GM12878 (cell line): ENCODE measurements around the gene MTFP1. TPM values are rescaled to one million over a fixed set of nuclear protein-coding genes. Genes with fewer than 3 reads are reported as not detected.

Experiments used
- ATF2 ChIP-seq: IDR thresholded peaks from 2 replicates; pipeline ENCODE4 v1.6.1; 2012; ENCODE audit warnings: low read length, inconsistent platforms
- CBX5 ChIP-seq: sonication (generic); IDR thresholded peaks from 2 replicates; pipeline ENCODE4 v1.6.1; 2016; ENCODE audit warnings: low read depth, moderate library complexity, mild to moderate bottlenecking, inconsistent platforms
- CHD1 ChIP-seq: IDR thresholded peaks from 2 replicates; pipeline ENCODE4 v1.6.1; 2012; ENCODE audit warnings: low read depth, low read length, improper control_type of control experiment
- CTCF ChIP-seq, 3 experiments: IDR thresholded peaks in 2 of 3; conservative IDR thresholded peaks in 1 of 3; 2 replicates each; pipeline ENCODE4 v1.5.1; 2011; ENCODE audit warnings: low read depth in 3 of 3, low read length in 3 of 3, mild to moderate bottlenecking in 3 of 3, control low read depth in 2 of 3, moderate library complexity in 2 of 3, inconsistent platforms in 1 of 3, mixed read lengths in 1 of 3; ENCODE audit not compliant: control insufficient read depth in 2 of 3, insufficient read depth in 1 of 3; ENCODE audit errors: extremely low read depth in 1 of 3
- ESRRA ChIP-seq: IDR thresholded peaks from 2 replicates; pipeline ENCODE4 v1.6.1; 2012; ENCODE audit warnings: mild to moderate bottlenecking, low read length, improper control_type of control experiment
- HCFC1 ChIP-seq: fragments of 150-350 bp; IDR thresholded peaks from 2 replicates; pipeline ENCODE4 v1.6.1; 2014; ENCODE audit warnings: low read length
- IKZF2 ChIP-seq, 2 experiments: fragments of 450-650 bp; IDR thresholded peaks; 2 replicates each; pipeline ENCODE4 v1.6.1; 2017; ENCODE audit warnings: mild to moderate bottlenecking in 2 of 2, moderate library complexity in 2 of 2
- IRF5 ChIP-seq: fragments of 450-650 bp; IDR thresholded peaks from 2 replicates; pipeline ENCODE4 v1.6.1; 2017; ENCODE audit warnings: borderline replicate concordance
- KDM1A ChIP-seq: fragments of 200-600 bp; sonication (generic); IDR thresholded peaks from 2 replicates; pipeline ENCODE4 v1.6.1; 2016; ENCODE audit warnings: borderline replicate concordance
- LARP7 ChIP-seq: fragments of 450-650 bp; IDR thresholded peaks from 2 replicates; pipeline ENCODE4 v1.6.1; 2017; ENCODE audit warnings: mild to moderate bottlenecking
- NFYA ChIP-seq: IDR thresholded peaks from 2 replicates; pipeline ENCODE4 v1.6.1; 2011; ENCODE audit warnings: low read depth, mild to moderate bottlenecking, low read length, improper control_type of control experiment, borderline replicate concordance
- PAX5 ChIP-seq: IDR thresholded peaks from 2 replicates; pipeline ENCODE4 v1.6.1; 2011; ENCODE audit warnings: low read depth, low read length, borderline replicate concordance
- PBX3 ChIP-seq: IDR thresholded peaks from 2 replicates; pipeline ENCODE4 v1.6.1; 2011; ENCODE audit warnings: mild to moderate bottlenecking, low read depth, low read length, moderate library complexity; ENCODE audit not compliant: insufficient replicate concordance
- RAD21 ChIP-seq: IDR thresholded peaks from 2 replicates; pipeline ENCODE4 v1.6.1; 2011; ENCODE audit warnings: mild to moderate bottlenecking, low read depth, low read length, moderate library complexity; ENCODE audit not compliant: insufficient read depth
- RCOR1 ChIP-seq: conservative IDR thresholded peaks from 2 replicates; pipeline ENCODE4 v1.6.1; 2012; ENCODE audit warnings: low read depth, low read length, improper control_type of control experiment
- SMAD5 ChIP-seq: IDR thresholded peaks from 2 replicates; pipeline ENCODE4 v1.6.1; 2016; ENCODE audit warnings: antibody characterized with exemption, low read depth
- SMC3 ChIP-seq: IDR thresholded peaks from 2 replicates; pipeline ENCODE4 v1.6.1; 2011; ENCODE audit warnings: low read length, improper control_type of control experiment, borderline replicate concordance
- STAT3 ChIP-seq: IDR thresholded peaks from 2 replicates; pipeline ENCODE4 v1.6.1; 2011; ENCODE audit warnings: low read depth, low read length, improper control_type of control experiment
- TAF1 ChIP-seq: IDR thresholded peaks from 2 replicates; pipeline ENCODE4 v1.6.1; 2011; ENCODE audit warnings: mild to moderate bottlenecking, low read depth, low read length, borderline replicate concordance
- TBL1XR1 ChIP-seq: IDR thresholded peaks from 2 replicates; pipeline ENCODE4 v1.6.1; 2012; ENCODE audit warnings: low read depth, low read length, improper control_type of control experiment
- ZBTB11 ChIP-seq: fragments of 450-650 bp; formaldehyde crosslinking; IDR thresholded peaks from 2 replicates; pipeline ENCODE4 v1.5.0; 2022; ENCODE audit warnings: mild to moderate bottlenecking, missing genetic modification characterization
- ZSCAN29 ChIP-seq: fragments of 450-650 bp; IDR thresholded peaks from 2 replicates; pipeline ENCODE4 v1.6.1; 2017; ENCODE audit warnings: mild to moderate bottlenecking, moderate library complexity
- polyA plus RNA-seq, 11 experiments: library from polyadenylated mRNA; depleted of rRNA in 4 of 11; unstranded in 6 of 11; stranded (reverse) in 5 of 11; fragments of >200 nt; fragmentation: Nextera tagmentation in 4 of 11; fragmentation: Illumina TruSeq in 1 of 11; extraction: Ambion mirVana in 4 of 11; extraction: Trizol in 1 of 11; gene quantifications; 1 replicate in 1 of 11; 2 replicates in 10 of 11; pipeline versions ENCODE4 v1.2.1 to v1.2.3, GENCODE V29; 2011 to 2016; ENCODE audit warnings: inconsistent platforms in 2 of 11, missing spikeins in 2 of 11, low read depth in 1 of 11
- total RNA-seq, 4 experiments: library from RNA; depleted of rRNA in 3 of 4; stranded (reverse); fragments of >200 nt in 3 of 4; fragmentation: Illumina TruSeq in 1 of 4; extraction: Trizol in 1 of 4; gene quantifications; 2 replicates each; pipeline versions ENCODE4 v1.2.1 to v1.2.3, GENCODE V29; 2013 to 2021

Gene MTFP1
- total and polyA plus RNA-seq, 10 of the 15 experiments (the other 5 are each of a cell fraction or from before 2014, with no cell fraction given), result 20.5 to 133 (median 59.8) TPM

- no peak for TF ChIP-seq STAT3
- TF ChIP-seq SMC3, result no peak
- TF ChIP-seq SMAD5, result 0 out of 2 replicates have a peak, but pooled peaks have one; percentile 35
- TF ChIP-seq TAF1, result no peak
- TF ChIP-seq RCOR1, result no peak
- TF ChIP-seq NFYA, result no peak
- no peak for TF ChIP-seq PAX5
- TF ChIP-seq IKZF2 (IDR thresholded peaks at IDR 0.05), result no peak
- no peak for TF ChIP-seq KDM1A
- no peak for TF ChIP-seq LARP7
- TF ChIP-seq TBL1XR1, result no peak
- no peak for TF ChIP-seq IRF5
- 0 out of 6 replicates have a peak, but pooled peaks of 1 of the 3 experiments have one; percentile 1 for TF ChIP-seq CTCF (IDR thresholded peaks at IDR 0.05 in 2 of 3, conservative IDR thresholded peaks at IDR 0.05 in 1 of 3; ENCODE audit: control insufficient read depth in 2 of 3, extremely low read depth in 1 of 3, insufficient read depth in 1 of 3, low read depth in 3 of 3, low read length in 3 of 3)
- TF ChIP-seq ZBTB11 (CRISPR knock-in tag), result no peak
- no peak for TF ChIP-seq ATF2
- no peak; the same call in 1 of the 2 replicates for TF ChIP-seq ESRRA
- no peak for TF ChIP-seq RAD21
- no peak for TF ChIP-seq CBX5
- TF ChIP-seq CHD1, result no peak
- TF ChIP-seq PBX3, result no peak
- TF ChIP-seq ZSCAN29, result no peak
- TF ChIP-seq HCFC1, result no peak
Measured at GRCh38 chr22:30425616-30426387, at the start of gene MTFP1 (continued).
